Central memory CD8-positive, alpha-beta T cell (primary cell): ENCODE measurements around the gene DENND2A.
"Not testable (repeated sequence)": the region's sequence is repeated elsewhere in the genome, so short reads cannot be mapped to it uniquely, and the experiment has no call there.

ENCODE experiments used
- ATAC-seq: fragments of 150-1000 bp; cut with Tn5 transposase; replicated peaks from 2 replicates; pipeline ENCODE4 v1.10.0; 2022; ENCODE audit warnings: mild to moderate bottlenecking, moderate FRiP score, moderate number of reproducible peaks; ENCODE audit not compliant: poor library complexity, severe bottlenecking; ENCODE audit errors: extremely low read depth
- DNase-seq, 2 donors: peaks; one replicate each; pipeline ENCODE4 v3.0.0; 2021; ENCODE audit warnings: low spot score in 2 of 2
- H3K27ac Mint-ChIP-seq: one replicate; pipeline ENCODE4 v1.8.0; 2022; ENCODE audit warnings: low read depth, mild to moderate bottlenecking, moderate library complexity, mixed read lengths
- H3K27me3 Mint-ChIP-seq: one replicate; pipeline ENCODE4 v1.8.0; 2022; ENCODE audit warnings: mixed read lengths
- H3K36me3 Mint-ChIP-seq: one replicate; pipeline ENCODE4 v1.8.0; 2022; ENCODE audit warnings: mild to moderate bottlenecking, moderate library complexity, mixed read lengths; ENCODE audit not compliant: insufficient read depth
- H3K4me1 Mint-ChIP-seq: one replicate; pipeline ENCODE4 v1.8.0; 2022; ENCODE audit warnings: mixed read lengths
- H3K4me3 Mint-ChIP-seq: one replicate; pipeline ENCODE4 v1.8.0; 2022; ENCODE audit warnings: mild to moderate bottlenecking, moderate library complexity, mixed read lengths
- H3K9me3 Mint-ChIP-seq: one replicate; pipeline ENCODE4 v1.8.0; 2022; ENCODE audit warnings: mixed read lengths

Gene DENND2A

GRCh38 chr7:140654109-140654387 lies 13.4 kb upstream of the DENND2A start:
- Mint-ChIP-seq H3K36me3 (peaks cover 4% of the 10 kb centered on the region), H3K27ac (no peak overlapping the region), H3K9me3 (no peaks in the 10 kb centered on the region), H3K27me3 (no peaks in the 10 kb centered on the region), H3K4me3 (no peak overlapping the region), H3K4me1 (peaks cover 22% of the 10 kb centered on the region)
- ATAC-seq (no peak), DNase-seq (no peak)

GRCh38 chr7:140653319-140654108 lies 12.9 kb upstream of the DENND2A start:
- no peak overlapping the region for H3K4me3 Mint-ChIP-seq
- peaks cover 22% of the 10 kb centered on the region for H3K4me1 Mint-ChIP-seq
- ATAC-seq (no peak), DNase-seq (no peak)
- H3K9me3 Mint-ChIP-seq: no peaks in the 10 kb centered on the region
- peaks cover 4% of the 10 kb centered on the region for H3K36me3 Mint-ChIP-seq
- no peak overlapping the region for H3K27ac Mint-ChIP-seq
- H3K27me3 Mint-ChIP-seq: no peaks in the 10 kb centered on the region

- ATAC-seq (no peak), DNase-seq (no peak)
- peaks cover 14% of the 10 kb centered on the region for H3K4me1 Mint-ChIP-seq
- no peaks in the 10 kb centered on the region for H3K27me3 Mint-ChIP-seq
- H3K27ac Mint-ChIP-seq: no peak overlapping the region
- H3K9me3 Mint-ChIP-seq: no peaks in the 10 kb centered on the region
- no peak overlapping the region for H3K4me3 Mint-ChIP-seq
- H3K36me3 Mint-ChIP-seq: peaks cover 2% of the 10 kb centered on the region
Measured at GRCh38 chr7:140650367-140650766, 9.8 kb upstream of the DENND2A start.

- no peaks in the 10 kb centered on the region for H3K36me3 Mint-ChIP-seq
- H3K4me3 Mint-ChIP-seq: no peak overlapping the region
- H3K9me3 Mint-ChIP-seq: no peaks in the 10 kb centered on the region
- H3K27me3 Mint-ChIP-seq: peaks cover 3% of the 10 kb centered on the region
- H3K27ac Mint-ChIP-seq: no peak overlapping the region
- ATAC-seq: no peak
- peaks cover 14% of the 10 kb centered on the region for H3K4me1 Mint-ChIP-seq
- DNase-seq: no peak
Measured at GRCh38 chr7:140649556-140650205, 9.1 kb upstream of the DENND2A start.

- no peak overlapping the region for H3K4me3 Mint-ChIP-seq
- peaks cover 22% of the 10 kb centered on the region for H3K27me3 Mint-ChIP-seq
- H3K36me3 Mint-ChIP-seq: no peaks in the 10 kb centered on the region
- peak overlapping the region; percentile 88 for H3K27ac Mint-ChIP-seq
- DNase-seq: no peak
- ATAC-seq: peak; percentile 86
- peaks cover 9% of the 10 kb centered on the region for H3K4me1 Mint-ChIP-seq
- no peaks in the 10 kb centered on the region for H3K9me3 Mint-ChIP-seq
Measured at GRCh38 chr7:140646931-140647647, 6.5 kb upstream of the DENND2A start.

- no peak for ATAC-seq
- DNase-seq: no peak
- Mint-ChIP-seq H3K4me1 (peaks cover 9% of the 10 kb centered on the region), H3K27me3 (peaks cover 34% of the 10 kb centered on the region), H3K36me3 (no peaks in the 10 kb centered on the region), H3K9me3 (no peaks in the 10 kb centered on the region), H3K27ac (no peak overlapping the region), H3K4me3 (no peak overlapping the region)
Measured at GRCh38 chr7:140645166-140645900, 4.7 kb upstream of the DENND2A start.

- H3K4me1 Mint-ChIP-seq: peaks cover 13% of the 10 kb centered on the region
- not testable (repeated sequence) for H3K36me3 Mint-ChIP-seq, H3K27ac Mint-ChIP-seq, H3K9me3 Mint-ChIP-seq, DNase-seq, ATAC-seq, H3K4me3 Mint-ChIP-seq
- peaks cover 40% of the 10 kb centered on the region for H3K27me3 Mint-ChIP-seq
Measured at GRCh38 chr7:140644761-140645160, 4.1 kb upstream of the DENND2A start.

- DNase-seq (no peak), ATAC-seq (no peak)
- H3K4me1 Mint-ChIP-seq: peaks cover 20% of the 10 kb centered on the region
- no peak overlapping the region for H3K27ac Mint-ChIP-seq
- peaks cover 2% of the 10 kb centered on the region for H3K36me3 Mint-ChIP-seq
- H3K27me3 Mint-ChIP-seq: peaks cover 53% of the 10 kb centered on the region
- H3K9me3 Mint-ChIP-seq: no peaks in the 10 kb centered on the region
- H3K4me3 Mint-ChIP-seq: no peak overlapping the region
Measured at GRCh38 chr7:140643416-140643815, 2.8 kb upstream of the DENND2A start.

- ATAC-seq: no peak
- no peak for DNase-seq
- no peak overlapping the region for H3K27ac Mint-ChIP-seq
- H3K36me3 Mint-ChIP-seq: peaks cover 2% of the 10 kb centered on the region
- peak overlapping the region; percentile 0 for H3K4me3 Mint-ChIP-seq
- no peaks in the 10 kb centered on the region for H3K9me3 Mint-ChIP-seq
- peaks cover 14% of the 10 kb centered on the region for H3K4me1 Mint-ChIP-seq
- H3K27me3 Mint-ChIP-seq: peaks cover 71% of the 10 kb centered on the region
Measured at GRCh38 chr7:140641524-140642195, 1.0 kb upstream of the DENND2A start.

GRCh38 chr7:140640060-140640637 lies 464 bp downstream of the DENND2A start:
- DNase-seq (no peak), ATAC-seq (peak; percentile 28)
- Mint-ChIP-seq H3K27me3 (peaks cover 83% of the 10 kb centered on the region), H3K36me3 (peaks cover 2% of the 10 kb centered on the region), H3K27ac (peak overlapping the region; percentile 32), H3K4me3 (peak overlapping the region; percentile 71), H3K4me1 (peaks cover 11% of the 10 kb centered on the region), H3K9me3 (no peaks in the 10 kb centered on the region)

- Mint-ChIP-seq H3K27ac (peak overlapping the region; percentile 32), H3K27me3 (peaks cover 79% of the 10 kb centered on the region), H3K4me3 (peak overlapping the region; percentile 71), H3K9me3 (no peaks in the 10 kb centered on the region), H3K36me3 (peaks cover 2% of the 10 kb centered on the region), H3K4me1 (peaks cover 11% of the 10 kb centered on the region)
- no peak for DNase-seq
- ATAC-seq: no peak
Measured at GRCh38 chr7:140639366-140640053, 1.1 kb downstream of the DENND2A start.
